Central memory CD8-positive, alpha-beta T cell (primary cell): ENCODE data around the gene CRYAB.

Experiments used
- ATAC-seq: fragments of 150-1000 bp; cut with Tn5 transposase; replicated peaks from 2 replicates; pipeline ENCODE4 v1.10.0; 2022; ENCODE audit warnings: mild to moderate bottlenecking, moderate FRiP score, moderate number of reproducible peaks; ENCODE audit not compliant: poor library complexity, severe bottlenecking; ENCODE audit errors: extremely low read depth
- DNase-seq, 2 donors: peaks; one replicate each; pipeline ENCODE4 v3.0.0; 2021; ENCODE audit warnings: low spot score in 2 of 2
- H3K27ac Mint-ChIP-seq: one replicate; pipeline ENCODE4 v1.8.0; 2022; ENCODE audit warnings: low read depth, mild to moderate bottlenecking, moderate library complexity, mixed read lengths
- H3K27me3 Mint-ChIP-seq: one replicate; pipeline ENCODE4 v1.8.0; 2022; ENCODE audit warnings: mixed read lengths
- H3K36me3 Mint-ChIP-seq: one replicate; pipeline ENCODE4 v1.8.0; 2022; ENCODE audit warnings: mild to moderate bottlenecking, moderate library complexity, mixed read lengths; ENCODE audit not compliant: insufficient read depth
- H3K4me1 Mint-ChIP-seq: one replicate; pipeline ENCODE4 v1.8.0; 2022; ENCODE audit warnings: mixed read lengths
- H3K4me3 Mint-ChIP-seq: one replicate; pipeline ENCODE4 v1.8.0; 2022; ENCODE audit warnings: mild to moderate bottlenecking, moderate library complexity, mixed read lengths
- H3K9me3 Mint-ChIP-seq: one replicate; pipeline ENCODE4 v1.8.0; 2022; ENCODE audit warnings: mixed read lengths

The CRYAB gene, protein sequence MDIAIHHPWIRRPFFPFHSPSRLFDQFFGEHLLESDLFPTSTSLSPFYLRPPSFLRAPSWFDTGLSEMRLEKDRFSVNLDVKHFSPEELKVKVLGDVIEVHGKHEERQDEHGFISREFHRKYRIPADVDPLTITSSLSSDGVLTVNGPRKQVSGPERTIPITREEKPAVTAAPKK

DNA sequence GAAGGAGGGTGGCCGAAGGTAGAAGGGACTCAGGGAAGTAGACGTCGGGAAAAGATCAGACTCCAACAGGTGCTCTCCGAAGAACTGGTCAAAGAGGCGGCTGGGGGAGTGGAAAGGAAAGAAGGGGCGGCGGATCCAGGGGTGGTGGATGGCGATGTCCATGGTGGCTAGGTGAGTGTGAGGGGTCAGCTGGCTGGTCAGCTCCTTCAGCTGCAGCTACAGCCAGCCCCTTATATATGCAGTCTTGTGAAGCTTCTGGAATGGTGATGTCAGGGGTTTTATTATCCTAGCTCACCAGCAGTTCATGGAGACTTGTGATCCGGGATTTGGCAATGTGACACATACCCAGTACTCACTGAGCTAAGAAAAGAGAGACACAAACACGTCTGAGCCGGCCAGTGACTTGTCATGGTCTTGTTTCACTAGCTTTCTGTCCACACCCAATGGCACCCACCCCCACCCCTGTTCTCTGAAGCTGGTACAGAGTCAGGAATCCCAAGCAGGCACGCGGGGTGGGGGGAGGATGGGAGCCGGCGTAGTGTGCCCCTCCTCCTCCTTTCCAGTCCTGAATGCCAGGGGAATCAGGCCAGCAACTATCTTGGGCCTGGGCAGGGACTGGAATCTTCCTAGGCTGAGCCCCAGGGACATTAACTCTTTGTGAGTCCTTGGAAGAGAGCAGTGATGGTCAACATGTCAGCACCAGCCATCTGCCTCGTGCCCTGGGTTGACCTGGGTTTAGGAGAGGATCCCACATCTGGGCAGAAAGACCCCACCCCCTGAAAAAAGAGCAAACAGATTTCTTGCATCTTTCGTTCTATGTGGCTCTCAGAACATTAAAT is at the start of gene CRYAB:
TSS of gene CRYAB (minus strand) at position 208 of the 839 bp plus-strand sequence. CDS start at position 162, 46 bp downstream.
- Mint-ChIP-seq H3K36me3 (no peaks in the 10 kb centered on the region), H3K27ac (no peak within 1 kb of the TSS), H3K4me1 (no peaks in the 10 kb centered on the region), H3K4me3 (no peak within 1 kb of the TSS), H3K27me3 (peaks cover 68% of the 10 kb centered on the region), H3K9me3 (no peaks in the 10 kb centered on the region)
- no peak for ATAC-seq
- DNase-seq, result no peak

DNA sequence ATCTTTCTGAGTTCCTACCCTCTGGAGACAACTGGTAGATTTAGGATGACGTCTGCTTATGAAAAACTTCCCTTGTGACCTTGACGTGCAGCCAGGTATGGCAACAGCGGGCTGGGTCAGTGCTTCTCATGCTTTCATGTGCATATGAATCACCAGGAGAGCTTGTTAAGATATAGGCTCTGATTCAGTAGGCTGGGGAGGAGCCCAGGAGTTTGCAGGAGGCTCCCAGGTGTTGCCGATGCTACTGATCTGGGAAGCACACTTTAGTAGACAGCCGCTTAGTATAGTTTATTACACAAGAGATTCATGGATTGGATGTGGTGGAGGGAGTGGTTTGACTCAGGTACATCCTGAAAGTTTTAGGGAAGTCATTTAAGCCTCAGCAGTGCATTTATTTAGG is 49.3 kb upstream of the CRYAB start:
- Mint-ChIP-seq H3K4me3 (no peak overlapping the region), H3K9me3 (no peaks in the 10 kb centered on the region), H3K27me3 (no peaks in the 10 kb centered on the region), H3K4me1 (no peaks in the 10 kb centered on the region), H3K27ac (no peak overlapping the region), H3K36me3 (no peaks in the 10 kb centered on the region)
- no peak for ATAC-seq
- no peak for DNase-seq

DNA sequence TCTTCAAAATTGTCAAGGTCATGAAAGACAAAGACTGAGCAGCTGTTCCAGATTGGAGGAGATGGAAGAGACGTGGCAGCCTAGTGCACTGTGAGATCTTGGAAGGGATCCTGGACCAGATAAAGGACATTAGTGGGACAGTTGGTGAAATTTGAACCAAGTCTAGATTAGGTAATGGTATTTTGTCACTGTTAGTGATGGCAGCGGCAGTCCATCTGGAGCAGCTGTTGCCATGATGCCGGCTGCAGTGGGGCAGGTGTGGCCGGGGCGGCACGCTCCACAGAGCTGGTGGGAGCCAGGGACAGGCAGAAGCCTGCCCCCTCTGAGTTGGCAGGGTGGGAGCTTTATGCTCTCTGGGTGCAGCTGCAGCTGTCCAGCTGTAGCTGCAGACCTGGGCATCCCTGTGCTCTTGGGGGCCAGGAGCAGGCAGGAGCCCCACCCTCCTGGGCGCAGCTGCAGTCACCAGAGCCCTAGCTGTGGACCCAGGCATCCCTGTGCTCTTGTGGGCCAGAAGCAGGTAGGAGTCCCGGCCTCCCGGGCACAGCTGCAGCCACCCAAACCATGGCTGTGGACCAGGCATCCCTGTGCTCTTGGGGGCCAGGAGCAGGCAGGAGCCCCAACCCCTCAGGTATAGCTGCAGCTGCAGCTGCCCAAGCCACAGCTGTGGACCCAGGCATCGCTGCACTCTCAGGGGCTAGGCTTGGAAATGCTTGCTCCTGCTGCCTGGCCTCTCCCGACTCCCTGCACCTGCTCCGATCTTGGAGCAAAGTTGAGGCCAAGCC is 46.3 kb upstream of the CRYAB start:
- H3K27ac Mint-ChIP-seq, result no peak overlapping the region
- H3K4me1 Mint-ChIP-seq, result no peaks in the 10 kb centered on the region
- no peak for ATAC-seq
- no peak overlapping the region for H3K4me3 Mint-ChIP-seq
- no peaks in the 10 kb centered on the region for H3K9me3 Mint-ChIP-seq
- H3K27me3 Mint-ChIP-seq, result no peaks in the 10 kb centered on the region
- no peaks in the 10 kb centered on the region for H3K36me3 Mint-ChIP-seq
- DNase-seq, result no peak

DNA sequence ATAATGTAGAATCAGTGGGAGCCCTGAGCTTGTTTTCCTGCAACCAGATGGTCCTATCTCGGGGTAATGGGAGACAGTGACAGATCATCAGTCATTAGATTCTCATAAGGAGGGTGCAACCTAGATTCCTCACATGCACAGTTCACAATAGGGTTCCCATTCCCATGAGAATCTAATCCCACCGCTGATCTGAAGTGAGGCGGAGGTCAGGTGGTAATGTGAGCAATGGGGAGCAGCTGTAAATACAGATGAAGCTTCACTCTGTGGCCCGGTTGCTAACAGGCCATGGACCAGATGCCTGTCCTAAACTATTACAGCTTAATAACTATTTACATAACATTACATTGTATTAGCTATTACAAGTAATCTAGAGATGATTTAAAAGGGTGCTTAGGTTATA is 42.6 kb upstream of the CRYAB start:
- ATAC-seq, result no peak
- Mint-ChIP-seq H3K27me3 (no peaks in the 10 kb centered on the region), H3K4me3 (no peak overlapping the region), H3K27ac (no peak overlapping the region), H3K9me3 (no peaks in the 10 kb centered on the region), H3K4me1 (no peaks in the 10 kb centered on the region), H3K36me3 (no peaks in the 10 kb centered on the region)
- DNase-seq, result no peak

DNA sequence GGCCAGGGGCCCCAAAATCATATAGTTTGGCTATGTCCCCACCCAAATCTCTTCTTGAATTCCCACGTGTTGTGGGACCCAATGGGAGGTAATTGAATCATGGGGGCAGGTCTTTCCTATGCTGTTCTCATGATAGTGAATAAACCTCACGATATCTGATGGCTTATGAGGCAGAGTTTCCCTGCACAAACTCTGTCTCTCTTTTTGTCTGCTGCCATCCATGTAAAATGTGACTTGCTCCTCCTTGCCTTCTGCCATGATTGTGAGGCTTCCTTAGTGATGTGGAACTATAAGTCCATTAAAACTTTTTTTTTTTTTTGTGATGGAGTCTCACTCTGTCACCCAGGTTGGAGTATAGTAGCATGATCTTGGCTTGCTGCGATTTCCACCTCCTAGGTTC is 40.0 kb upstream of the CRYAB start:
- Mint-ChIP-seq H3K9me3 (no peaks in the 10 kb centered on the region), H3K4me1 (no peaks in the 10 kb centered on the region), H3K27ac (no peak overlapping the region), H3K36me3 (no peaks in the 10 kb centered on the region), H3K4me3 (no peak overlapping the region), H3K27me3 (no peaks in the 10 kb centered on the region)
- DNase-seq, result no peak
- ATAC-seq, result no peak

DNA sequence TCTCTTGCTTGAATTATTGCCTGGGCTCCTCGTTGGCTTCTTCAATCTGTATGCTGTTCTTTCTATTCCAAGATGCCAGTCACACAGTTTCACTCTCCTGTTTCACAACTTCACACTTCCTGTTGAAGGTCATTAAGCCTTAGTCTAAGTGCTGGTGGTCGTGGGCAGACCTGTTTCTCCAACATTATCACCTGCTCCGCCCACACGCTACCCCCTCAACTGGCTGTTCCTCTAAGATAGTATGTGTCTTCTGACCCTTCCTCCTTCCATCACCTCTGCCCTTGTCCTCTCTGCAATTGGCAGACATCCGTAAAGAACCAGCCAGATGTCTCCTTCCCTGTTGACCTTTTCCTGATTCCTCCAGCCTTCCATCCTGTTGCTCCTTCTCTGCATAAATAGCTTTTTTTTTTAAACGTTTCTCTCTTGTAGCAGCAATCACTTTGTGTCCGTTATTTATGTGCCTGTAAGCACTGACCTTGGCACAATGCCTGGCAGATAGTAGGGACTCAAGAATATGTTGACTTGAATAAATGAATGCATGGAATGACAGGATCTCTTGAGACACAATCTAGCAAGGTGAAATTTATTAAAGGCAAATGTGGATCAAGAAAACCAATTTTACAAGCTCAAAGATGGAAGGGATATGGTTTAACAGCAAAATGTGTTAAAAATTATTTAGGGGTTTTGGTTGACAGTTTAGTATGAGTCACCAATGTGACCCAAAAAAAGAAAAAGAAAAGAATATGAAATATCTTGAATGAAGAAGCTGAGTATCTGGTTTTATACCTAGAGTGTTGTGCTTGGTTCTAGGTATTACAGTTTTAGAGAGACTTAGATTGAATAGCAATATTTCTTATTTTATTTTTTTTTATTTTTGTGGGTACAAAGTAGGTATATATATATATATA is 38.2 kb upstream of the CRYAB start:
- Mint-ChIP-seq H3K36me3 (no peaks in the 10 kb centered on the region), H3K27ac (no peak overlapping the region), H3K9me3 (no peaks in the 10 kb centered on the region), H3K4me3 (no peak overlapping the region), H3K27me3 (no peaks in the 10 kb centered on the region), H3K4me1 (no peaks in the 10 kb centered on the region)
- ATAC-seq (no peak), DNase-seq (no peak)

DNA sequence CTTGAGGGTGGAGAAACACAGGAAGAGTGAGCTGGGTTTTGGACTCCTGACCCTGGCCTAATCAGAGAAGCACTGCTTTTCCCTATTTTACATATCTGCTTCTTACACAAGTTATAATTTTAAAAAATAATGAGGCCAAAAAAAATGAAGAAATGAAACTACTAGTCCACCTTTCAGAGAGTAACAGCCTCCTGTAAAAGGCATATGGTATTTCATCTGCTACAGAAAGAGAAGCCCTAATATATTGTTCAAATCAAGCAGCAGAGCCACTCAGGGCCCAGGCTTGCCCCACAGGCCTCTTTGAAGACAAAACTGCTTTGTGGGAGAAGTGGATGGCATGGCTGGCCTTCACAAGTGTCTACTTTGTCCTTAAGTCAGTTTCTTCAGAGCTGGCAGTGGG is 35.6 kb upstream of the CRYAB start:
- Mint-ChIP-seq H3K27ac (no peak overlapping the region), H3K9me3 (no peaks in the 10 kb centered on the region), H3K27me3 (no peaks in the 10 kb centered on the region), H3K4me1 (no peaks in the 10 kb centered on the region), H3K36me3 (no peaks in the 10 kb centered on the region), H3K4me3 (no peak overlapping the region)
- ATAC-seq, result no peak
- DNase-seq, result no peak

DNA sequence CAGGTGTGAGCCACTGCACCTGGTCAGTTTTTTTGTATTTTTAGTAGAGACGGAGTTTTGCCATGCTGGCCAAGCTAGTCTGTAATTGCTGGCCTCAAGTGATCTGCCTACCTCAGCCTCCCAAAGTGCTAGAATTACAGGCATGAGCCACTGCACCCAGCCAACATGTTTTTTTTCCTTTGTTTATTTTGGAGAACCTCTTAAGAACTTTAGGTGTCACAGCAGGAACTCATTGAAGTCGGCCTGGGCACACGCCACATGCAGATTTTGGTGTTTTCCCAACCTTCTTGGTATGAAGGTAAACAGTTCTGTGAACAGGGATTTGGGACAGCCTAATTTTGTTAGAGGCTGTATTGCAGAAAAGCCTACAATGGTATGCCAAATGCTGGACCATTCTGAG is 34.9 kb upstream of the CRYAB start:
- DNase-seq (no peak), ATAC-seq (no peak)
- Mint-ChIP-seq H3K9me3 (no peaks in the 10 kb centered on the region), H3K27ac (no peak overlapping the region), H3K4me1 (no peaks in the 10 kb centered on the region), H3K27me3 (no peaks in the 10 kb centered on the region), H3K36me3 (no peaks in the 10 kb centered on the region), H3K4me3 (no peak overlapping the region)

DNA sequence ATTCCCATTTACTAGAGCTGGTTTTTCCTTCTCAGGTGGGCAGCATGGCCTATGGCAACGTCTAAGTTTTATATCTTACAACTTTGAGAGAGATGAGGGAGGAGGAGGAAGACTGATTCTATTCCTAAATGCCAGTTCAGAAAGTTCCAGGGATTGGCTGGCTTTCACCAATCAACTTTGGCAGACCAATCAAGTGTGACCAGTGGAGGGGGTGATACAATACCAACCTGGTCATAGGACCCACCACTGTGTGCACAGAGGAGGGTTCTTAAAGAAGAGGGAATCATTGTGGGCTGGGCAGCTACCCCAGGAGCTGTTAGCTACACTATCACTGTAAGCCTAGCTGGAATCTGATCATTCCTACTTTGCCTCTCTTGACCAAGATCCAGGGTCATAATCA is 33.6 kb upstream of the CRYAB start:
- H3K27ac Mint-ChIP-seq, result no peak overlapping the region
- H3K36me3 Mint-ChIP-seq, result no peaks in the 10 kb centered on the region
- no peak overlapping the region for H3K4me3 Mint-ChIP-seq
- H3K4me1 Mint-ChIP-seq, result no peaks in the 10 kb centered on the region
- ATAC-seq (no peak), DNase-seq (no peak)
- no peaks in the 10 kb centered on the region for H3K9me3 Mint-ChIP-seq
- H3K27me3 Mint-ChIP-seq, result no peaks in the 10 kb centered on the region

DNA sequence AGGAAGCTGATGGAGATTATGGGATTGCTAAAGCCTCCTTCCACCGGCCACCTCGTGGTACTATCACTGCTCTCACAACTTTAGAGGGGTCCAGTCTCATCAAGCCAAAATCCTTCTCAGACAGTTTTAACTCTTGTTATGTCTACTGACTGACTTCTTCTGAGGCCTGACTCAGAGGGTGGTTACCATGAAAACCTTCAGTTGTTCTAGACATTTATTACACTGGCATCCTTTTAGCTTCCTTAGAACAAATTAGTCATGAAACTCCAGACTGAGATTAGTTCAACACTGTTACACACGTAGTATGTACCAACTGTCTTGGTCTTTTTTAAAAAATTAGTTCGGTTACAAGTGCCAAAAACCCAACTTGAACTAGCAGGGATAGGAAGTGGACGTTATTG is 33.1 kb upstream of the CRYAB start:
- Mint-ChIP-seq H3K36me3 (no peaks in the 10 kb centered on the region), H3K4me1 (no peaks in the 10 kb centered on the region), H3K4me3 (no peak overlapping the region), H3K27me3 (no peaks in the 10 kb centered on the region), H3K9me3 (no peaks in the 10 kb centered on the region), H3K27ac (no peak overlapping the region)
- ATAC-seq, result no peak
- DNase-seq, result no peak

DNA sequence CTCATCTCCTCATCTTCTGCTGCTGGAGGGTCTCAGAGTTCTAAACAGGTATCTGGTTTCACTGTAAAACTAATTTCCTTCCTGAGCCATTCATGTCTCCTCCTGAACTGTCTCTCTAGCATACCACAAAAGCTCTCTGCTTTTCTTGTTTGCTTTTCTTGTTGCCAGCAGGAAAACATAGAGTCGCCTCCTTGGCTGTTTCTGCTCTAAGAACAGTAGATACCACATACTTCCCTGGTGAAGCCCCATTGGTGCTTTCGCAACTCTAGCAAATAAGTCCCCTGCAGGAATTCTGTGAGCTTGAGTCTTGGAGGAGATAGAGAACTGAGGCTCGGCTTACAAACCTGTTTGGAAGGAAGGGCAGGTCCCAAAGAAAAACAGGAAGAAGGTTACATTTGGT is 32.6 kb upstream of the CRYAB start:
- Mint-ChIP-seq H3K36me3 (no peaks in the 10 kb centered on the region), H3K4me1 (peaks cover 4% of the 10 kb centered on the region), H3K9me3 (no peaks in the 10 kb centered on the region), H3K27ac (peak overlapping the region; percentile 23), H3K4me3 (no peak overlapping the region), H3K27me3 (no peaks in the 10 kb centered on the region)
- DNase-seq, result no peak
- no peak for ATAC-seq

DNA sequence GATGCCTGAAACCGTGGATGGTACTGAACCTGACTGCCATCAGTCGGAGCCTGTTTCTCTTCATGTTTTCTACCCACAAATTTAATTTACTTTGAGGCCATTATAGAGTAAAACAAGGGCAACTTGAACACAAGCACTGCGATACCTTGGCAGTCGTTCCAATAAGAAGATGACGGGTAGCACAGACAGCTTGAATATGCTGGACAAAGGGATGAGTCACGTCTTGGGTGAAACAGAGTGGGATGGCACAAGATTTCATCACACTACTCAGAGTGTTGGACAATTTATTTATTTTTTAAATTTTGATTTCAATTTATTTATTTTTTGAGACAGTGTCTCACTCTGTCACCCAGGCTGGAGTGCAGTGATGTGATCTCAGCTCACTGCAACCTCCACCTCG is 31.3 kb upstream of the CRYAB start:
- H3K9me3 Mint-ChIP-seq, result no peaks in the 10 kb centered on the region
- ATAC-seq (no peak), DNase-seq (no peak)
- no peaks in the 10 kb centered on the region for H3K27me3 Mint-ChIP-seq
- H3K4me1 Mint-ChIP-seq, result peaks cover 18% of the 10 kb centered on the region
- H3K4me3 Mint-ChIP-seq, result no peak overlapping the region
- no peaks in the 10 kb centered on the region for H3K36me3 Mint-ChIP-seq
- no peak overlapping the region for H3K27ac Mint-ChIP-seq
